ENCODE data around the gene GPER1.

Gene GPER1

GRCh38 chr7:1078985-1079384 is 8.9 kb upstream of the GPER1 start:
- DNase-seq (ENCODE audit: low spot score) = no peak
- Histone ChIP-seq H3K27ac (no peak overlapping the region), H3K4me3 (no peak overlapping the region)
- no peak for TF ChIP-seq CTCF (IDR thresholded peaks at IDR 0.05)

- Histone ChIP-seq H3K4me3 (no peak overlapping the region), H3K27ac (no peak overlapping the region)
- TF ChIP-seq CTCF (IDR thresholded peaks at IDR 0.05) = no peak
- DNase-seq (ENCODE audit: low spot score) = no peak
These were observed 8.4 kb upstream of the GPER1 start for GRCh38 chr7:1079546-1079945.

- TF ChIP-seq CTCF (IDR thresholded peaks at IDR 0.05) = no peak
- no peak for DNase-seq (ENCODE audit: low spot score)
- Histone ChIP-seq H3K27ac (no peak overlapping the region), H3K4me3 (no peak overlapping the region)
These were observed 7.5 kb upstream of the GPER1 start for GRCh38 chr7:1080252-1080920.

GRCh38 chr7:1080921-1081255 is 7.0 kb upstream of the GPER1 start:
- DNase-seq (ENCODE audit: low spot score) = no peak
- Histone ChIP-seq H3K27ac (no peak overlapping the region), H3K4me3 (no peak overlapping the region)
- no peak for TF ChIP-seq CTCF (IDR thresholded peaks at IDR 0.05)

GRCh38 chr7:1081336-1081735 is 6.6 kb upstream of the GPER1 start:
- DNase-seq (ENCODE audit: low spot score) = no peak
- H3K27ac ChIP-seq = no peak overlapping the region
- no peak for TF ChIP-seq CTCF (IDR thresholded peaks at IDR 0.05)
- no peak overlapping the region for H3K4me3 ChIP-seq

- TF ChIP-seq CTCF (IDR thresholded peaks at IDR 0.05) = no peak
- Histone ChIP-seq H3K4me3 (no peak overlapping the region), H3K27ac (no peak overlapping the region)
- no peak for DNase-seq (ENCODE audit: low spot score)
These were observed 5.9 kb upstream of the GPER1 start for GRCh38 chr7:1081931-1082401.
